ENCODE results near the gene ZNF816. TPM values are rescaled to one million over a fixed set of nuclear protein-coding genes. Genes with fewer than 3 reads are reported as not detected.
"Not testable (repeated sequence)": the region's sequence is repeated elsewhere in the genome, so short reads cannot be mapped to it uniquely, and the experiment has no call there.

ZNF816 gene
- total and polyA plus RNA-seq, 5 donors, result 3.0 to 8.3 (median 4.8) TPM

GRCh38 chr19:52961981-52962380 is 700 bp downstream of the ZNF816 start:
- Histone ChIP-seq H3K9me3 (ENCODE audit: control insufficient read depth, low read length) (no peaks in the 10 kb centered on the region), H3K4me1 (ENCODE audit: control insufficient read depth, insufficient read depth, low read length) (no peaks in the 10 kb centered on the region), H3K27ac (ENCODE audit: low read length) (peak overlapping the region; percentile 91), H3K27me3 (ENCODE audit: control insufficient read depth, insufficient read depth) (no peaks in the 10 kb centered on the region), H3K4me3 (ENCODE audit: low read length) (peak overlapping the region; percentile 83)
- ATAC-seq (peak; percentile 6 to 10), DNase-seq (no peak)
- WGBS, result 26% methylated on average over 5 of the region's 5 CpGs
- intact Hi-C loops (cut with DNase I), result loop anchor here in 1 of 4 donors (2.0 kb wide), 1 partner anchor 39 kb away; the partner anchor contains the start of gene ZNF888

GRCh38 chr19:52959613-52960295 is 2.9 kb downstream of the ZNF816 start:
- no peaks in the 10 kb centered on the region for H3K9me3 ChIP-seq (ENCODE audit: control insufficient read depth, low read length)
- no peak overlapping the region for H3K27ac ChIP-seq (ENCODE audit: low read length)
- H3K4me1 ChIP-seq (ENCODE audit: control insufficient read depth, insufficient read depth, low read length), result no peaks in the 10 kb centered on the region
- WGBS, result 97% methylated on average over 11 of the region's 11 CpGs
- no peaks in the 10 kb centered on the region for H3K27me3 ChIP-seq (ENCODE audit: control insufficient read depth, insufficient read depth)
- no peak overlapping the region for H3K4me3 ChIP-seq (ENCODE audit: low read length)
- ATAC-seq (no peak), DNase-seq (no peak)
- intact Hi-C loops (cut with DNase I), result no loop called here

GRCh38 chr19:52957591-52957990 is 5.1 kb downstream of the ZNF816 start:
- Histone ChIP-seq H3K27ac (ENCODE audit: low read length) (no peak overlapping the region), H3K4me1 (ENCODE audit: control insufficient read depth, insufficient read depth, low read length) (no peaks in the 10 kb centered on the region), H3K27me3 (ENCODE audit: control insufficient read depth, insufficient read depth) (no peaks in the 10 kb centered on the region), H3K9me3 (ENCODE audit: control insufficient read depth, low read length) (peaks cover 4% of the 10 kb centered on the region), H3K4me3 (ENCODE audit: low read length) (no peak overlapping the region)
- ATAC-seq (no peak), DNase-seq (no peak)
- WGBS, result 97% methylated on average over 8 of the region's 8 CpGs
- intact Hi-C loops (cut with DNase I), result no loop called here

GRCh38 chr19:52956917-52957316 is 5.8 kb downstream of the ZNF816 start:
- H3K27ac ChIP-seq (ENCODE audit: low read length), result no peak overlapping the region

GRCh38 chr19:52949422-52949821 is 13.3 kb downstream of the ZNF816 start:
- 99% methylated on average over 1 of the region's 1 CpG for WGBS
- ATAC-seq (no peak), DNase-seq (no peak)
- Histone ChIP-seq H3K4me3 (ENCODE audit: low read length) (no peak overlapping the region), H3K4me1 (ENCODE audit: control insufficient read depth, insufficient read depth, low read length) (no peaks in the 10 kb centered on the region), H3K9me3 (ENCODE audit: control insufficient read depth, low read length) (peaks cover 18% of the 10 kb centered on the region), H3K27ac (ENCODE audit: low read length) (no peak overlapping the region), H3K27me3 (ENCODE audit: control insufficient read depth, insufficient read depth) (no peaks in the 10 kb centered on the region)
- intact Hi-C loops (cut with DNase I), result no loop called here

More at GRCh38 chr19:52956917-52957316, 5.8 kb downstream of the ZNF816 start:
- Histone ChIP-seq H3K4me1 (ENCODE audit: control insufficient read depth, insufficient read depth, low read length) (no peaks in the 10 kb centered on the region), H3K27me3 (ENCODE audit: control insufficient read depth, insufficient read depth) (no peaks in the 10 kb centered on the region), H3K4me3 (ENCODE audit: low read length) (no peak overlapping the region), H3K9me3 (ENCODE audit: control insufficient read depth, low read length) (peaks cover 8% of the 10 kb centered on the region)
- no peak for DNase-seq
- intact Hi-C loops (cut with DNase I), result no loop called here
- no peak for ATAC-seq
- WGBS, result 95% methylated on average over 10 of the region's 10 CpGs

- Histone ChIP-seq H3K9me3 (ENCODE audit: control insufficient read depth, low read length) (peaks cover 17% of the 10 kb centered on the region), H3K27ac (ENCODE audit: low read length) (no peak overlapping the region), H3K4me3 (ENCODE audit: low read length) (no peak overlapping the region), H3K4me1 (ENCODE audit: control insufficient read depth, insufficient read depth, low read length) (no peaks in the 10 kb centered on the region), H3K27me3 (ENCODE audit: control insufficient read depth, insufficient read depth) (no peaks in the 10 kb centered on the region)
- DNase-seq (no peak), ATAC-seq (no peak)
- intact Hi-C loops (cut with DNase I), result no loop called here
- 86% methylated on average over 13 of the region's 13 CpGs for WGBS
These were observed 14.5 kb downstream of the ZNF816 start for GRCh38 chr19:52948025-52948770.

- intact Hi-C loops (cut with DNase I), result no loop called here
- no peak overlapping the region for H3K4me3 ChIP-seq (ENCODE audit: low read length)
- H3K27ac ChIP-seq (ENCODE audit: low read length), result no peak overlapping the region
- no peaks in the 10 kb centered on the region for H3K4me1 ChIP-seq (ENCODE audit: control insufficient read depth, insufficient read depth, low read length)
- H3K27me3 ChIP-seq (ENCODE audit: control insufficient read depth, insufficient read depth), result no peaks in the 10 kb centered on the region
- 33% methylated on average over 39 of the region's 39 CpGs for WGBS
- peak; percentile 74 to 84 for ATAC-seq
- peaks cover 8% of the 10 kb centered on the region for H3K9me3 ChIP-seq (ENCODE audit: control insufficient read depth, low read length)
- DNase-seq, result peak; percentile 82 to 86 (median 85)
These were observed 16.1 kb downstream of the ZNF816 start for GRCh38 chr19:52946322-52947310.

- 61% methylated on average over 24 of the region's 24 CpGs for WGBS
- peaks cover 7% of the 10 kb centered on the region for H3K9me3 ChIP-seq (ENCODE audit: control insufficient read depth, low read length)
- DNase-seq, result no peak
- ATAC-seq, result no peak
- intact Hi-C loops (cut with DNase I), result no loop called here
- no peaks in the 10 kb centered on the region for H3K27me3 ChIP-seq (ENCODE audit: control insufficient read depth, insufficient read depth)
- no peaks in the 10 kb centered on the region for H3K4me1 ChIP-seq (ENCODE audit: control insufficient read depth, insufficient read depth, low read length)
- no peak overlapping the region for H3K27ac ChIP-seq (ENCODE audit: low read length)
- H3K4me3 ChIP-seq (ENCODE audit: low read length), result no peak overlapping the region
These were observed 16.9 kb downstream of the ZNF816 start for GRCh38 chr19:52945652-52946321.

- 86% methylated on average over 17 of the region's 17 CpGs for WGBS
- H3K4me1 ChIP-seq (ENCODE audit: control insufficient read depth, insufficient read depth, low read length); H3K9me3 ChIP-seq (ENCODE audit: control insufficient read depth, low read length); H3K4me3 ChIP-seq (ENCODE audit: low read length); H3K27ac ChIP-seq (ENCODE audit: low read length); ATAC-seq; H3K27me3 ChIP-seq (ENCODE audit: control insufficient read depth, insufficient read depth); DNase-seq; intact Hi-C loops (cut with DNase I): not testable (repeated sequence)
These were observed 17.8 kb downstream of the ZNF816 start for GRCh38 chr19:52944703-52945493.
